Ascending aorta (tissue), 2 donors: ENCODE measurements around the gene PROM2. TPM values are rescaled to one million over a fixed set of nuclear protein-coding genes. Genes with fewer than 3 reads are reported as not detected.

Experiments used
- DNase-seq, 2 donors: peaks; one replicate each; pipeline ENCODE4 v3.0.0-alpha.2; 2019; ENCODE audit warnings: low spot score in 2 of 2
- H3K27ac ChIP-seq, 2 donors: fragments of 200-600 bp; sonication (generic); one replicate each; pipeline ENCODE4 v1.5.1; 2016 to 2017; ENCODE audit warnings: mild to moderate bottlenecking in 1 of 2
- H3K27me3 ChIP-seq: fragments of 200-600 bp; sonication (generic); one replicate; pipeline ENCODE4 v1.5.1; 2017
- H3K36me3 ChIP-seq, 2 donors: fragments of 200-600 bp; sonication (generic); one replicate each; pipeline ENCODE4 v1.5.1; 2016
- H3K4me1 ChIP-seq, 2 donors: fragments of 200-600 bp; sonication (generic); one replicate each; pipeline ENCODE4 v1.5.1; 2016 to 2017; ENCODE audit warnings: mild to moderate bottlenecking in 1 of 2
- H3K4me3 ChIP-seq, 2 donors: fragments of 200-600 bp; sonication (generic); one replicate each; pipeline ENCODE4 v1.5.1; 2016 to 2017; ENCODE audit warnings: mild to moderate bottlenecking in 1 of 2
- H3K9me3 ChIP-seq, 2 donors: fragments of 200-600 bp; sonication (generic); one replicate each; pipeline ENCODE4 v1.5.1; 2016
- intact Hi-C: fragments of 100-400 bp; cut with DNase I; formaldehyde crosslinking; loops from one replicate; pipeline ENCODE4 v1.15.1; 2023
- total RNA-seq: library from RNA; depleted of rRNA; stranded (reverse); fragments of >200 nt; gene quantifications from one replicate; pipeline ENCODE4 v1.1.0, GENCODE V29; 2016
- TF ChIP-seq, protein P1 (sequence below), 3 experiments: fragments of 200-600 bp in 2 of 3; fragments of 450-650 bp in 1 of 3; sonication (generic) in 2 of 3; IDR thresholded peaks; one replicate each; pipeline ENCODE4 v1.5.1; 2016 to 2019; ENCODE audit warnings: antibody characterized with exemption in 3 of 3, mild to moderate bottlenecking in 1 of 3, moderate library complexity in 1 of 3

PROM2 gene
- total RNA-seq, 1 donor from 2014 or later, result not detected

- intact Hi-C loops, result no loop called here
- no peak for DNase-seq
- H3K27me3 ChIP-seq, result no peaks in the 10 kb centered on the region
- H3K4me1 ChIP-seq, result peaks cover 0 to 4% of the 10 kb centered on the region in 2 donors
- H3K9me3 ChIP-seq, result no peaks in the 10 kb centered on the region
- no peaks in the 10 kb centered on the region for H3K36me3 ChIP-seq
- no peak overlapping the region for H3K27ac ChIP-seq
- H3K4me3 ChIP-seq, result no peak overlapping the region
- TF ChIP-seq, protein P1, sequence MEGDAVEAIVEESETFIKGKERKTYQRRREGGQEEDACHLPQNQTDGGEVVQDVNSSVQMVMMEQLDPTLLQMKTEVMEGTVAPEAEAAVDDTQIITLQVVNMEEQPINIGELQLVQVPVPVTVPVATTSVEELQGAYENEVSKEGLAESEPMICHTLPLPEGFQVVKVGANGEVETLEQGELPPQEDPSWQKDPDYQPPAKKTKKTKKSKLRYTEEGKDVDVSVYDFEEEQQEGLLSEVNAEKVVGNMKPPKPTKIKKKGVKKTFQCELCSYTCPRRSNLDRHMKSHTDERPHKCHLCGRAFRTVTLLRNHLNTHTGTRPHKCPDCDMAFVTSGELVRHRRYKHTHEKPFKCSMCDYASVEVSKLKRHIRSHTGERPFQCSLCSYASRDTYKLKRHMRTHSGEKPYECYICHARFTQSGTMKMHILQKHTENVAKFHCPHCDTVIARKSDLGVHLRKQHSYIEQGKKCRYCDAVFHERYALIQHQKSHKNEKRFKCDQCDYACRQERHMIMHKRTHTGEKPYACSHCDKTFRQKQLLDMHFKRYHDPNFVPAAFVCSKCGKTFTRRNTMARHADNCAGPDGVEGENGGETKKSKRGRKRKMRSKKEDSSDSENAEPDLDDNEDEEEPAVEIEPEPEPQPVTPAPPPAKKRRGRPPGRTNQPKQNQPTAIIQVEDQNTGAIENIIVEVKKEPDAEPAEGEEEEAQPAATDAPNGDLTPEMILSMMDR (IDR thresholded peaks at IDR 0.05), result no peak
Measured at GRCh38 chr2:95306336-95306895, 32.2 kb downstream of the PROM2 start.

GRCh38 chr2:95307036-95307435 is 32.8 kb downstream of the PROM2 start:
- intact Hi-C loops, result no loop called here
- DNase-seq, result no peak
- H3K27me3 ChIP-seq, result no peaks in the 10 kb centered on the region
- TF ChIP-seq, protein P1 (IDR thresholded peaks at IDR 0.05), result no peak
- no peaks in the 10 kb centered on the region for H3K36me3 ChIP-seq
- no peak overlapping the region for H3K4me3 ChIP-seq
- no peak overlapping the region for H3K27ac ChIP-seq
- H3K4me1 ChIP-seq, result peaks cover 0 to 4% of the 10 kb centered on the region in 2 donors
- H3K9me3 ChIP-seq, result no peaks in the 10 kb centered on the region

DNA sequence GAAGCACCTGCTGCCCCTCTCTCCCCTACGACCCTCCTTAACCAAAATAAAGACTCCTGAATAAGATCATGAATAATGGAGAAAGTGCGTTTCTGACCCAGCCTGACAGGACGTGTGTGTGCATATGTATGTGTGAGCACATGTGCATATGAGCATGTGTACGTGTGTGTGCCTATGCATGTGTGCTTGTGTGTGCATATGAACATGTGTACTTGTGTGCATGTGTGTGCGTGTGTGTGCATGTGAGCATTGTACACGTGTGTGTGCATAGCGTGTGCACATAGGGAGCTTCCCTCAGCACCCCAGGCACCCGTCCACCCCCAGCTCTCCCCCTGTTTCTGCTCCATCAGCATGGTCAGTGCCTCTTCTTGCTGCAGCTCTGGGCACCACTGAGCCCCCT is 33.6 kb downstream of the PROM2 start:
- peaks cover 0 to 4% of the 10 kb centered on the region in 2 donors for H3K4me1 ChIP-seq
- H3K27me3 ChIP-seq, result no peaks in the 10 kb centered on the region
- TF ChIP-seq, protein P1 (IDR thresholded peaks at IDR 0.05), result no peak
- no peak overlapping the region for H3K27ac ChIP-seq
- H3K9me3 ChIP-seq, result no peaks in the 10 kb centered on the region
- no peak for DNase-seq
- intact Hi-C loops, result no loop called here
- H3K4me3 ChIP-seq, result no peak overlapping the region
- no peaks in the 10 kb centered on the region for H3K36me3 ChIP-seq

DNA sequence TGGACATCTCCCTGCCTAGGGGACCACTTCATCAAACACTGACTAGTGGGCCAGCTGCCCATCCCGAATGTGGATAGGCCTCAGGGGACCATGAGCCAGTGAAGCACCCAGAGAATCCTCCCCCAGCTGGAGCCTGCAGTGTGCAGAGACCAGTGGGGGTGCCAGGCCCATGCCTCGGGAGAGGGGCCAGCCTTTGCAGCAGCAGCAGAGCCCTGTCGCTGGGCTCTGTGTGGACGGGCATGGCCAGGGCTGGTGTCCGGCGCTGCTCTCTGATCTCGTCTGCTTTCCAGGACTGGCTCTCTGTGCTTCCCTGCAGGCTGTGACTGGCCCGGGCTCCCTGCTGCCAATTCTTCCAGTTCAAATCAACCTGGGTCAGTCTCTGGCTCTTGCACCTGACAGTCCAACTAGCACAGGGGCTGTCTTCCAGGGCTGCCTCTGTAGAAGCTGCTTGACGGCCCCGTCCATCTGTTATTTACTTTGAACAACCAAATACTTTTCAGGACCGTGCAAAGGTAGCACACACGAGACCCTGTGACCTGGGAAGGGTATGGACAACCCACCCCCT is 34.3 kb downstream of the PROM2 start:
- no peaks in the 10 kb centered on the region for H3K27me3 ChIP-seq
- no peak overlapping the region for H3K4me3 ChIP-seq
- H3K27ac ChIP-seq, result no peak overlapping the region
- no peaks in the 10 kb centered on the region for H3K36me3 ChIP-seq
- no peak for DNase-seq
- H3K4me1 ChIP-seq, result peaks cover 0 to 4% of the 10 kb centered on the region in 2 donors
- intact Hi-C loops, result no loop called here
- TF ChIP-seq, protein P1 (IDR thresholded peaks at IDR 0.05), result no peak
- H3K9me3 ChIP-seq, result no peaks in the 10 kb centered on the region

DNA sequence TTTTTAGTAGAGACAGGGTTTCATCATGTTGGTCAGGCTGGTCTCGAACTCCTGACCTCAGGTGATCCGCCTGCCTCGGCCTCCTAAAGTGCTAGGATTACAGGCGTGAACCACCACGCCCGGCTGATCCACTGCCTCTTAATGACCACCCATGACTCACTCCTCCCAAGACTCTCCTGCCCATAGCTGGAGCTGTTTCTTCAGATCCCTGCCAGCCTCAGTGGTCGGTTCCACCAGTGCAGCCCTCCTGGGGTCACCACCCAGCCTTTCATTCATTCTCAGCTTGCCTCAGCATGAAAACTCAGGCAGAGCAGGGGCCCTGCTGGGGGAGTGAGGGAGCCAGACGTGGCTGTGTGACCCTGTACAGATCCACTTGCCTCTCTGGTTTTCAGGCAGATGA is 35.4 kb downstream of the PROM2 start:
- H3K27ac ChIP-seq, result no peak overlapping the region
- intact Hi-C loops, result no loop called here
- H3K4me3 ChIP-seq, result no peak overlapping the region
- H3K9me3 ChIP-seq, result no peaks in the 10 kb centered on the region
- H3K36me3 ChIP-seq, result no peaks in the 10 kb centered on the region
- no peak for DNase-seq
- TF ChIP-seq, protein P1 (IDR thresholded peaks at IDR 0.05), result no peak
- H3K4me1 ChIP-seq, result peaks cover 0 to 1% of the 10 kb centered on the region in 2 donors
- no peaks in the 10 kb centered on the region for H3K27me3 ChIP-seq
